Endothelial cell of umbilical vein (primary cell): ENCODE data around the gene ATG13. TPM values are rescaled to one million over a fixed set of nuclear protein-coding genes. Genes with fewer than 3 reads are reported as not detected.

ENCODE experiments used
- BruUV-seq: library from RNA; stranded (reverse); fragments of 400-500 nt; replicated peaks from 2 replicates; lab custom pipeline; 2021; lab: Mats Ljungman, UMichigan
- CTCF ChIA-PET: fragments of 300-600, 350-600 bp; sonication (Branson Sonifier 250); formaldehyde crosslinking; loops from one replicate; lab custom pipeline; 2021; ENCODE audit warnings: antibody characterized with exemption, inconsistent platforms; lab: Charles Lee
- POLR2A ChIA-PET: fragments of 300-600, 350-600 bp; sonication (Branson Sonifier 250); formaldehyde crosslinking; loops from one replicate; lab custom pipeline; 2021; ENCODE audit warnings: antibody characterized with exemption, inconsistent platforms; lab: Charles Lee
- DNase-seq: peaks from one replicate; pipeline ENCODE4 v3.0.0-alpha.2; 2011; ENCODE audit warnings: low read depth, low spot score
- FAIRE-seq: peaks from 2 replicates; lab custom pipeline; 2011; peaks lifted over from hg19 to GRCh38; lab: Jason Lieb, UNC
- H2AFZ ChIP-seq: 2 replicates; pipeline ENCODE4 v1.6.0; 2012; ENCODE audit warnings: low read depth, low read length, control low read depth, inconsistent platforms
- H3K27ac ChIP-seq: 2 replicates; pipeline ENCODE4 v1.5.1; 2011; ENCODE audit warnings: low read depth, mild to moderate bottlenecking, control low read depth, low read length, moderate library complexity; ENCODE audit not compliant: insufficient read depth
- H3K27me3 ChIP-seq, 2 experiments: 2 replicates each; pipeline versions ENCODE4 v1.6.0 to v1.6.1; 2011; ENCODE audit warnings: low read length in 2 of 2, mixed read lengths in 1 of 2; ENCODE audit not compliant: control insufficient read depth in 2 of 2, insufficient read depth in 2 of 2
- H3K36me3 ChIP-seq, 2 experiments: 2 replicates in 1 of 2; 3 replicates in 1 of 2; pipeline ENCODE4 v1.5.1; 2011; ENCODE audit warnings: low read length in 2 of 2, mild to moderate bottlenecking in 1 of 2, moderate library complexity in 1 of 2; ENCODE audit not compliant: control insufficient read depth in 2 of 2, insufficient read depth in 2 of 2; ENCODE audit errors: extremely low read depth in 1 of 2
- H3K4me1 ChIP-seq: 3 replicates; pipeline ENCODE4 v1.5.1; 2011; ENCODE audit warnings: mild to moderate bottlenecking, low read length; ENCODE audit not compliant: control insufficient read depth, insufficient read depth; ENCODE audit errors: extremely low read depth
- H3K4me2 ChIP-seq: 2 replicates; pipeline ENCODE4 v1.6.1; 2011; ENCODE audit warnings: low read length, control low read depth, mixed read lengths; ENCODE audit not compliant: insufficient read depth
- H3K4me3 ChIP-seq, 3 experiments: fragments of 200-600 bp in 1 of 3; sonication (generic), shearing (Covaris generic) in 1 of 3; replicated peaks in 1 of 3; 2 replicates each; pipeline ENCODE4 v1.5.1; 2011 to 2016; ENCODE audit warnings: control low read depth in 3 of 3, low read length in 3 of 3, mild to moderate bottlenecking in 2 of 3, inconsistent platforms in 1 of 3, low read depth in 1 of 3, moderate library complexity in 1 of 3; ENCODE audit not compliant: insufficient read depth in 1 of 3
- H3K79me2 ChIP-seq: 2 replicates; pipeline ENCODE4 v1.6.0; 2012; ENCODE audit warnings: low read length, inconsistent platforms; ENCODE audit not compliant: control insufficient read depth, insufficient read depth
- H3K9ac ChIP-seq: replicated peaks from 2 replicates; pipeline ENCODE3; 2011; ENCODE audit warnings: low read length, control low read depth; ENCODE audit not compliant: insufficient read depth; ENCODE audit errors: extremely low read depth
- H3K9me1 ChIP-seq: replicated peaks from 3 replicates; pipeline ENCODE4 v1.6.0; 2011; ENCODE audit warnings: mild to moderate bottlenecking, low read length; ENCODE audit not compliant: control insufficient read depth, insufficient read depth; ENCODE audit errors: extremely low read depth
- H3K9me3 ChIP-seq: replicated peaks from 2 replicates; pipeline ENCODE4 v1.5.1; 2012; ENCODE audit warnings: low read length, inconsistent platforms; ENCODE audit not compliant: control insufficient read depth, insufficient read depth
- H4K20me1 ChIP-seq: replicated peaks from 2 replicates; pipeline ENCODE3; 2011; ENCODE audit warnings: mild to moderate bottlenecking, low read length; ENCODE audit not compliant: control insufficient read depth, insufficient read depth; ENCODE audit errors: extremely low read depth
- EZH2 ChIP-seq: IDR thresholded peaks from 2 replicates; pipeline ENCODE4 v1.6.1; 2012; ENCODE audit warnings: borderline replicate concordance, low read depth, mild to moderate bottlenecking, moderate library complexity, low read length, inconsistent platforms; ENCODE audit not compliant: severe bottlenecking
- FOS ChIP-seq: IDR thresholded peaks from 2 replicates; pipeline ENCODE4 v1.6.1; 2011; ENCODE audit warnings: mild to moderate bottlenecking, low read length, moderate library complexity, borderline replicate concordance; ENCODE audit not compliant: insufficient read depth
- GATA2 ChIP-seq: IDR thresholded peaks from 2 replicates; pipeline ENCODE4 v1.7.0; 2011; ENCODE audit warnings: low read depth, mild to moderate bottlenecking, moderate library complexity, mixed read lengths, low read length; ENCODE audit not compliant: insufficient read length, insufficient read depth
- JUN ChIP-seq: IDR thresholded peaks from 2 replicates; pipeline ENCODE4 v1.6.1; 2011; ENCODE audit warnings: borderline replicate concordance, low read depth; ENCODE audit not compliant: insufficient read length, insufficient read depth
- MYC ChIP-seq: IDR thresholded peaks from one replicate; pipeline ENCODE4 v1.6.1; 2011; ENCODE audit warnings: mild to moderate bottlenecking, low read depth, low read length
- POLR2A ChIP-seq: IDR thresholded peaks from 2 replicates; pipeline ENCODE4 v1.6.1; 2012; ENCODE audit warnings: low read depth, mild to moderate bottlenecking, control low read depth, low read length
- POLR2AphosphoS5 ChIP-seq: IDR thresholded peaks from 2 replicates; pipeline ENCODE4 v1.6.1; 2012; ENCODE audit warnings: low read depth, mild to moderate bottlenecking, control low read depth, low read length, moderate library complexity; ENCODE audit not compliant: insufficient read depth
- dilution Hi-C: fragments of 300-500 bp; cut with MboI; formaldehyde crosslinking; loops from one replicate; pipeline ENCODE4 v1.15.0; 2019; ENCODE audit warnings: low sequenced_read_pairs; ENCODE audit not compliant: extremely low pct_ligation_motif_present
- intact Hi-C: fragments of 100-400 bp; cut with micrococcal nuclease; formaldehyde crosslinking; loops from one replicate; pipeline ENCODE4 v1.10.0; 2022
- polyA plus RNA-seq, 4 experiments: library from polyadenylated mRNA; depleted of rRNA in 3 of 4; stranded (reverse) in 3 of 4; unstranded in 1 of 4; fragments of >200 nt; gene quantifications; 2 replicates each; pipeline versions ENCODE4 v1.2.1 to v1.2.3, GENCODE V29; 2011 to 2012; ENCODE audit warnings: missing spikeins in 1 of 4
- total RNA-seq: library from RNA; stranded (reverse); gene quantifications from 2 replicates; pipeline ENCODE4 v1.2.3, GENCODE V29; 2021
- TF ChIP-seq, protein P1 (sequence below): IDR thresholded peaks from 2 replicates; pipeline ENCODE4 v1.6.1; 2011; ENCODE audit not compliant: insufficient read depth, insufficient read length
- TF ChIP-seq, protein P2 (sequence below), 2 donors: IDR thresholded peaks; 1 replicate in 1 of 2; 2 replicates in 1 of 2; pipeline ENCODE4 v1.5.1; 2011; ENCODE audit warnings: low read length in 2 of 2, mild to moderate bottlenecking in 2 of 2, moderate library complexity in 2 of 2, control low read depth in 1 of 2, inconsistent platforms in 1 of 2, low read depth in 1 of 2; ENCODE audit not compliant: insufficient read depth in 1 of 2; ENCODE audit errors: extremely low read depth in 1 of 2

Gene ATG13
- total and polyA plus RNA-seq, 2 donors (not counting 3 experiments of a cell fraction or from before 2014, with no cell fraction given) = 60.1 to 66.5 TPM

DNA sequence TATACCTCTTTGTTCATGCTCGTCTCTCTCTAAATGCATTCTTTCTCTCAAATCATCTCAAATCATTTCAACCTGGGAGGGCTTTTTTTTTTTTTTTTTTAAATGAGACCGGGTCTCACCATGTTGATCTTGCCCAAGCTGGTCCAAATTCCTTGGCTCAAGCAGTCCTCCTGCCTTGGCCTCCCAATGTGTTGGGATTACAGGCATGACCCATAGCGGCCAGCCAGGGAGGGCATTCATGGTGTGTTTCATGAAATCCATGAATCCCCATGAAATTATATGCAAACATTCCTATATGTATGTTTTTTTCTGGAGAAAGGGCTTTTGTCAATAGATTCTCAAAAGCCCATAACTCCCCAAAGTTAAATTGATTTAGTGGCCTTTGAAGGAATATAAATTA lies 26.2 kb downstream of the ATG13 start:
- intact Hi-C loops (no loop called here), dilution Hi-C loops (no loop called here)
- Histone ChIP-seq H3K4me2 (no peak overlapping the region), H3K27ac (no peak overlapping the region), H2AFZ (no peak overlapping the region), H3K9ac (no peak overlapping the region), H3K4me1 (peaks cover 9% of the 10 kb centered on the region), H3K27me3 (no peaks in the 10 kb centered on the region), H3K4me3 (no peak overlapping the region), H3K9me3 (no peaks in the 10 kb centered on the region), H3K9me1 (no peaks in the 10 kb centered on the region), H4K20me1 (no peaks in the 10 kb centered on the region), H3K79me2 (no peaks in the 10 kb centered on the region), H3K36me3 (peaks cover 0 to 10% of the 10 kb centered on the region in 2 experiments)
- CTCF ChIA-PET = interaction anchor here (0.9 kb wide), 1 partner anchor 10 kb away, joined by 4 read pairs; no protein-coding TSS in a partner anchor
- POLR2A ChIA-PET = no interaction called here
- no peak for DNase-seq
- FAIRE-seq = no peak
- BruUV-seq = no TSS peak
- TF ChIP-seq GATA2 = no peak
- TF ChIP-seq EZH2 = no peak

DNA sequence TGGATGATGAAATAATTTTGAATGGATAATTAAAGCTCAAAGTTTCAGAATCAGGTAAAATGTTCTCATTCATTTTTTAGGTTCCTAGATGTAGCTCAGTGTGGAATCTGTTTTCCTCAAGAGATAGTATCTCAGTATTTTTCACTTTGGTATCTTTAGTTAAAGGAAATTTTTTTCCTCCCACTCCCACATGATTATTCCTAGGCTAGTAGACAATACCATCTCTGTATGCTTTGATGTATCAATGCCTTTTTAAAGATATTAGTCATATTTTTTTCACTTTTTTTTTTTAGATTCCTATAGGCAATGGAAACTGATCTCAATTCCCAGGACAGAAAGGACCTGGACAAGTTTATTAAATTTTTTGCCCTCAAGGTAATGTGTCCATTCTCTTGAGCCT lies 26.6 kb downstream of the ATG13 start:
- POLR2A ChIA-PET = no interaction called here
- no peak overlapping the region for H3K4me3 ChIP-seq
- no peak for FAIRE-seq
- no peaks in the 10 kb centered on the region for H3K9me1 ChIP-seq
- no peaks in the 10 kb centered on the region for H3K79me2 ChIP-seq
- H3K9ac ChIP-seq = no peak overlapping the region
- no peaks in the 10 kb centered on the region for H3K9me3 ChIP-seq
- dilution Hi-C loops = no loop called here
- intact Hi-C loops = no loop called here
- H3K36me3 ChIP-seq = peaks cover 0 to 10% of the 10 kb centered on the region in 2 experiments
- TF ChIP-seq, protein P1, sequence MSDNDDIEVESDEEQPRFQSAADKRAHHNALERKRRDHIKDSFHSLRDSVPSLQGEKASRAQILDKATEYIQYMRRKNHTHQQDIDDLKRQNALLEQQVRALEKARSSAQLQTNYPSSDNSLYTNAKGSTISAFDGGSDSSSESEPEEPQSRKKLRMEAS = no peak
- no peak for TF ChIP-seq MYC
- no peak for TF ChIP-seq POLR2A
- TF ChIP-seq JUN = no peak
- no peak for TF ChIP-seq FOS
- no peak for TF ChIP-seq GATA2
- TF ChIP-seq, protein P2, sequence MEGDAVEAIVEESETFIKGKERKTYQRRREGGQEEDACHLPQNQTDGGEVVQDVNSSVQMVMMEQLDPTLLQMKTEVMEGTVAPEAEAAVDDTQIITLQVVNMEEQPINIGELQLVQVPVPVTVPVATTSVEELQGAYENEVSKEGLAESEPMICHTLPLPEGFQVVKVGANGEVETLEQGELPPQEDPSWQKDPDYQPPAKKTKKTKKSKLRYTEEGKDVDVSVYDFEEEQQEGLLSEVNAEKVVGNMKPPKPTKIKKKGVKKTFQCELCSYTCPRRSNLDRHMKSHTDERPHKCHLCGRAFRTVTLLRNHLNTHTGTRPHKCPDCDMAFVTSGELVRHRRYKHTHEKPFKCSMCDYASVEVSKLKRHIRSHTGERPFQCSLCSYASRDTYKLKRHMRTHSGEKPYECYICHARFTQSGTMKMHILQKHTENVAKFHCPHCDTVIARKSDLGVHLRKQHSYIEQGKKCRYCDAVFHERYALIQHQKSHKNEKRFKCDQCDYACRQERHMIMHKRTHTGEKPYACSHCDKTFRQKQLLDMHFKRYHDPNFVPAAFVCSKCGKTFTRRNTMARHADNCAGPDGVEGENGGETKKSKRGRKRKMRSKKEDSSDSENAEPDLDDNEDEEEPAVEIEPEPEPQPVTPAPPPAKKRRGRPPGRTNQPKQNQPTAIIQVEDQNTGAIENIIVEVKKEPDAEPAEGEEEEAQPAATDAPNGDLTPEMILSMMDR (IDR thresholded peaks at IDR 0.05; ENCODE audit: extremely low read depth in 1 of 2, insufficient read depth in 1 of 2, low read depth in 1 of 2, low read length in 2 of 2) = no peak
- TF ChIP-seq POLR2AphosphoS5 = no peak
- TF ChIP-seq EZH2 = no peak
- H3K4me1 ChIP-seq = peaks cover 14% of the 10 kb centered on the region
- no TSS peak for BruUV-seq
- DNase-seq = no peak
- H4K20me1 ChIP-seq = no peaks in the 10 kb centered on the region
- H2AFZ ChIP-seq = no peak overlapping the region
- H3K27ac ChIP-seq = no peak overlapping the region
- H3K27me3 ChIP-seq = no peaks in the 10 kb centered on the region
- no peak overlapping the region for H3K4me2 ChIP-seq
- CTCF ChIA-PET = interaction anchor here (0.9 kb wide), 1 partner anchor 9 kb away, joined by 4 read pairs; no protein-coding TSS in a partner anchor
